ENCODE measurements around the gene BARX1.

BARX1 gene

DNA sequence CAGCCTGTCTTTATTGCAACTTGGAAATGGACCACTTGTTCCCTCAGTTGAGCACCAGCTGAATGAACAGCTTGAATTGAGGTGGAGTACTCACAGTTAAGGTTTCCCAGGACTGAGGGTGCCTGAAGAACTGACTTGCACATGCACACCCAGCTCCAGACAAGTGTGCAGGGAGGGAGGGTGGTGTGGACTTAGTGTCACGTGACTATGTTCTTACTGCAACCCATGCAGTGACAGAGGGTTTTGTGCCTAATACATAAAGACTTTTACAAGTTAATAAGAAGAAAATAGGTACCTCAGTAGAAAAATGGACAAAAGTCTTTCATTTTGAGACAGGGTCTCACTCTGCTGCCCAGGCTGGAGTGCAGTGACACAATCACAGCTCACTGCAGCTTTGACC is 18.0 kb downstream of the BARX1 start:
- Histone ChIP-seq H3K27ac (no peak overlapping the region), H3K4me3 (no peak overlapping the region)

GRCh38 chr9:93931905-93932304 is 23.2 kb downstream of the BARX1 start:
- no peak overlapping the region for H3K27ac ChIP-seq
- H3K4me3 ChIP-seq, result no peak overlapping the region

DNA sequence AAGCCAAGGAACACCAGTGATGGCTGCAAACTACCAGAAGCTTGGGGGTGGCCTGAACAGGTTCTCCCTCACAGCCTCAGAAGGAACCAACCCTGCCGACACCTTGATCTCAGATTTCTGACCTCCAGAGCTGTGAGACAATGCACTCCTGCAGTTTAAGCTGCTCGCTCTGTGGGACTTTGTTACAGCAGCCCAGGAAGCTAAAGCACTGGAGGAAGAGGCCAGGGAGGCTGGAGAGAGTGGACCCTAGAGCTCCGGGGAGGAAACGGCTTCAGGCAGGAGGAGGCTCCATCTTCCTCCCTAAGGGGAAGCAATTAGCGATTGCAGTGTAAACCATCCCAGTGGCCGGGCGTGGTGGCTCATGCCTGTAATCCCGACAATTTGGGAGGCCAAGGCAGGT is 25.1 kb downstream of the BARX1 start:
- Histone ChIP-seq H3K4me3 (no peak overlapping the region), H3K27ac (no peak overlapping the region)

- no peak overlapping the region for H3K27ac ChIP-seq
- no peak overlapping the region for H3K4me3 ChIP-seq
These were observed 25.9 kb downstream of the BARX1 start for GRCh38 chr9:93929231-93929630.

GRCh38 chr9:93922535-93922934 is 32.6 kb downstream of the BARX1 start:
- Histone ChIP-seq H3K4me3 (no peak overlapping the region), H3K27ac (no peak overlapping the region)

DNA sequence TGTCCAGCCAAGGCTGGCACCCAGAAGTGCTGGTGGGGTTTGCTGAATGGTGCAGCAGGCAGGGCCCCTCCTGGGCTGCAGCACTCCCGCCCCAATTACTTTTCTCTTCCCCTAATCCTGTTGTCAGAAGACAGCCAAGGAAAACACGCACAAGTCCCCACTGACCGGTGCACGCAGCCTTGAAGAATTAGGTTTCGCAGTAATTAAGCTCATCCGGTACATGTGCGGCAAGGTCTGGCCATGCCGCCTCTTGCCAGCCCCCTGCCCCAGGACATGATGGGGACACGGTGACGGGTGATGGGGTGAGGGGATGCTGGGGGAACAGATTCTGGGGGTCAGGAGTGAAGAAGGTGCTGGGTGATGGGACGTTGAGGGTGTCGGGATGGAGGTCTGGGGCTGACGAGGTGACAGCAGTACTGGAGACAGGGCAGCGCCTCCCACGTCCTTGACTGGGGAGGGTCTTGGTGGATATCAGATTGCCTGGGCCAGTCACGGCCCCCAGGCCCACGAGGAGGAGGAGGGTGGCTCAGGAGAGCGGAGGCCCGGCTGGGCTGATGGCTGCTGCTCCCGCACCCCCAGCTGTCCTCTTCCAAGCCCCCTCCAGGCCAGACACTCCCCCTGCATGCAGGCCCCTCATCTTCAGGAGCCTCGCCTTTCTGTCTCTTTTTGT is 34.9 kb downstream of the BARX1 start:
- Histone ChIP-seq H3K27ac (no peak overlapping the region), H3K4me3 (no peak overlapping the region)

- no peak overlapping the region for H3K27ac ChIP-seq
- H3K4me3 ChIP-seq, result no peak overlapping the region
These were observed 37.1 kb downstream of the BARX1 start for GRCh38 chr9:93918061-93918460.

DNA sequence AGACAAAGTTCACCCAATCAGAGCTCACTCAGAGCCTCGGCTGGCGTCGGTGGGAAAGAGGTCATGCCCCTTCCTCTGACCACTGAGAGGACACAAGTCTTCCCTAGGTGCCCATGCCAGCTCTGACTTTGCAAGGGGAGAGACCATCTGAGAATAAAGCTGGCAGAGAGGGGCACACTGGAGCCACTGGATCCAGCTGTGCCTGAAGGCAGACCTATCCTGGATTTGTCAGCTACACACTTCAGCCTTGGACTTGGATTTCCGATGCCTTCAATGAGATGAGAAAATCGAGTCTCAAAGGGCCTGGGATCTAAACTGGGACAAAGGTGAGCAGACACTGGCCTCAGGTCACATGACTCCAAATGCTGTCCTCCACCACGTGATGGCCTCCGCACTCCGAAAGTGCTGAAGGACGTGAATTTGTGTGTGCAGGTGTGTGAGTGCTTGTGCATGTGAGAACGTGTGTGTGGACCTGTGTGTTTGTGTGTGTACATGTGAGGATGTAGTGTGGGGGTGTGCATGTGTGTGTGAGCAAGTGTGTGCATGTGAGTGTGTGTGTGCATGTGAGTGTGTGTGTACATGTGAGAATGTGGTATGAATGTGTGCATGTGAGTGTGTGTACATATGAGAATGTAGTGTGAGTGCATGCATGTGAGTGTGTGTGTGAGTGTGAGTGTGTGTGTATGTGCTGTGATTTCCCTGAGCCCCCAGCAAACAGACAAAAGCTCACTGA is 37.9 kb downstream of the BARX1 start:
- H3K27ac ChIP-seq, result no peak overlapping the region
- H3K4me3 ChIP-seq, result no peak overlapping the region

DNA sequence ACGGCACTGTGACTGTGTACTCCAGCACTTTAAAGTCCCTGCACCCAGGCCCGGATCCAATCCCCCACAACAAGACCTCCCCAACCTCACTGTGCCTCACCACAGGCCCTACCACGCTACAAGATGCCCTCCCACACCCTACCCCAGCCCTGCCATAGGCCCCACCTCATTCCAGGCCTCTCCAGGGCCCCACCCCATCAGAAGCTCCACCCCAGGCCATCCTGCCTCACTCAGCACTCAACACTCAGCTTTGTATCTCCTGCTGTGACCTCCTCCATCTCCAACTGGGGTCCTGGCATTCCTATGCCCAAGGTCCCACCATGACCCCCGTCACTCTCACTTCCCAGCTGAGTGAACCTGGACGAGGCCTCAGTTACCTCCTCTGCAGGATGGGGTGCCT is 38.8 kb downstream of the BARX1 start:
- no peak overlapping the region for H3K4me3 ChIP-seq
- H3K27ac ChIP-seq, result no peak overlapping the region

DNA sequence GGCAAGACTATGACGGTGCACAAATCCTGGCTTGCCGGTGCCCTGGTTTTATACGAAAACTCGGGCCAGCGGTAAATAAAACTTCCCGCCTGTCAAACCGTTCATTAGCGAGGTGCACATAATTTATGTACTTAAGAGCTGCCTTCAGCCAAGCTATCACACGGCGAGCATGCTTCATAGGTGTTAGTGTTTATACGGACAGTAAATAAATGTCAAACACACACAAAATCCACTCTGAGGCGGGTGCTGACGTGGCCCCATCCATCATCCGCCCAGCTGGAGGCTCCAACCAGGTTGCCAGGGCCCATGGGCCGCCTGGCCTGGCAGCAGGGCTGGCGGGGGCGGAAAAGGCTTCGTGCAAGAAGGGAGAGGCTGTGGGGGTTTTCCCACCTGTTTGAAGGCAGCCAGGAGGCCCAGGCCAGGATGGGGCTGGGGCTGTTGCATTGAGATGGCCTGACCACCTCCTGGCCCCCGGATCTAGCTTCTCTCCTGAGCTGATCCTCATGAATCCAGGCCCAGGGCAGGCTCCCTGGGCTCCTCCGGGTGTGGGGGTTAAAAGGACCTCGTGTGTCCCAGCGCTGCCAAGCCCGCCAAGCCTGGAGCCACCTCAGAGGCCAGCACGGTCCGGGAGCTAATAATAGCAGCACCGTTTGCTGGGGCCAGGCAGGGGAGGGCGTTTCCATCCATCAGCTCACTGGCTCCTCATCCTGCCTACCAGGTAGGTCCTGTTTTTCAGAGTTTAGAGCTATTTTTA is 43.2 kb downstream of the BARX1 start:
- H3K27ac ChIP-seq, result no peak overlapping the region
- no peak overlapping the region for H3K4me3 ChIP-seq

DNA sequence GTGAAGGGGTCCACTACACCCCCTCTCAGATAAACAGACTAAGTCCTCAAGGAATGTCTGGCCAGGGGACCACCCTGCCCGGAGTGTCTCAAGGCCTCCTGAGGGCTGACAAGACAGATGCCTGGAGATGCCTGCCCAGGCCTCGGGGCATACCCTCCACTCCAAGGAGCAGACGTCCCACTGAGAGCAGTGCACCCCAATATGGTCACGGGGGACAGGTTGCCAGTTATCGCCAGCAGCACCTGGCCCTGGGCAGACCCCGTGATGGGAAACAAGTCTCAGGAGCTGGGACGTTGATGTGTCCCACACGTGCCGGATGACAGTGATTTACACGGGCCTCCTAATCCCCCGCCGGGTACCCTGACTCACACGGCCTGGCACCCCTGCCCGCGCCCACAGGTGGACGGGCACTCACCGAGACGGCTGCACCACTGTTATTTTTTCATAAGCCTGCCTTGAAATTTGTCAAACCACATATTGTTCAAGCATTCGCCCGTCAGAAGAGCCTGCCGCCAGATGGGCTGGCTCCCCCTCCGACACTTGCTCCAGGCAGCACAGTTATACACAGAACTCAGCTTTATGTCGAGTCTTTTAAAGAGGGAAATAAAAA is 43.9 kb downstream of the BARX1 start:
- no peak overlapping the region for H3K4me3 ChIP-seq
- no peak overlapping the region for H3K27ac ChIP-seq

- no peak overlapping the region for H3K27ac ChIP-seq
These were observed 44.6 kb downstream of the BARX1 start for GRCh38 chr9:93910598-93910997.

GRCh38 chr9:93910196-93910595 is 45.0 kb downstream of the BARX1 start:
- Histone ChIP-seq H3K4me3 (no peak overlapping the region), H3K27ac (no peak overlapping the region)

More at GRCh38 chr9:93910598-93910997, 44.6 kb downstream of the BARX1 start:
- H3K4me3 ChIP-seq, result no peak overlapping the region

- Histone ChIP-seq H3K27ac (no peak overlapping the region), H3K4me3 (no peak overlapping the region)
These were observed 45.9 kb downstream of the BARX1 start for GRCh38 chr9:93909242-93909616.

DNA sequence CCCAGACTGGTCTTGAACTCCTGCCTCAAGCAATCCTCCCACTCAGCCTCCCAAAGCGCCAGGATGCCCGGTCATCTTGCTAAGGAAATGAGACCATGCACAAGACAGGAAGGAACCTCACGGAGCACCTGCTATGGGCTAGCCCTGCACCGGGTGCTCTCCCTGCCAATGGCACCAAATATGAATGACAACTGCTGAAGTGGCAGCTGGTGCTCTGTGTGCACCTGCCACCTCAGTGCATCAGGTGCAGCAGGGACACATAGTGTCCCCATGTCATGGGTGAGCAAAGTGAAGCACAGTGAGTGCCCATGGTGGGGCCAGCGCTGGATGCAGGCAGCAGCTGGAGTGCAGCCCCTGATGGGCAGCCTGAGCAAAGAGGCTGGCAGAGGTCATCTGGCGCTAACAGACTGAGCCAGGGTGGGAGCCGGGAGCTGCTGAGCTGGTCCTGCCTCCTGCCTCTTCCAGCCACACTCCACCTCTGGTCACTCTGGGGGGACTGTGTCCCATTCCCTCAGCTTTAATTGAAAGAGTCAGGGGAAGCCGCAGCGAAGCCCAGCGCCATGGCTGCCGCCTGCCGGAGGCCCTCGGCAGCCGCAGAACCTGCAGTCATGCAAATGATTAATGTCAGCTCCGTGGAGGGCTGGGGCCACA is 46.4 kb downstream of the BARX1 start:
- Histone ChIP-seq H3K27ac (no peak overlapping the region), H3K4me3 (no peak overlapping the region)

GRCh38 chr9:93907551-93908199 is 47.5 kb downstream of the BARX1 start:
- no peak overlapping the region for H3K27ac ChIP-seq
- H3K4me3 ChIP-seq, result no peak overlapping the region

GRCh38 chr9:93906195-93906880 is 48.8 kb downstream of the BARX1 start:
- Histone ChIP-seq H3K4me3 (no peak overlapping the region), H3K27ac (no peak overlapping the region)

GRCh38 chr9:93905473-93906133 is 49.6 kb downstream of the BARX1 start:
- H3K4me3 ChIP-seq, result no peak overlapping the region
- H3K27ac ChIP-seq, result no peak overlapping the region

Measured in skin epidermis (tissue), 12 donors.